Thymus (tissue), 11 donors: Measurements from ENCODE around the gene KRT27. TPM values are rescaled to one million over a fixed set of nuclear protein-coding genes. Genes with fewer than 3 reads are reported as not detected.

Experiments used
- DNase-seq, 9 donors: peaks; one replicate each; pipeline ENCODE4 v3.0.0-alpha.2; 2013; ENCODE audit warnings: low spot score in 9 of 9, low read depth in 6 of 9, missing footprints in 1 of 9
- H3K27ac ChIP-seq, 2 donors: one replicate each; pipeline ENCODE4 v1.5.1; 2013; ENCODE audit warnings: control low read depth in 1 of 2, low read depth in 1 of 2, low read length in 1 of 2, mild to moderate bottlenecking in 1 of 2, moderate library complexity in 1 of 2
- H3K27me3 ChIP-seq, 2 donors: one replicate each; pipeline ENCODE4 v1.5.1; 2013; ENCODE audit warnings: low read length in 1 of 2; ENCODE audit not compliant: control insufficient read depth in 2 of 2, insufficient read depth in 1 of 2
- H3K36me3 ChIP-seq, 2 donors: one replicate each; pipeline ENCODE4 v1.5.1; 2013; ENCODE audit warnings: low read length in 1 of 2, mild to moderate bottlenecking in 1 of 2, moderate library complexity in 1 of 2; ENCODE audit not compliant: control insufficient read depth in 2 of 2, insufficient read depth in 2 of 2
- H3K4me1 ChIP-seq, 2 donors: one replicate each; pipeline ENCODE4 v1.5.1; 2013; ENCODE audit warnings: low read length in 2 of 2; ENCODE audit not compliant: control insufficient read depth in 2 of 2, insufficient read depth in 2 of 2
- H3K4me3 ChIP-seq, 2 donors: one replicate each; pipeline ENCODE4 v1.5.1; 2013; ENCODE audit warnings: low read length in 2 of 2, control low read depth in 1 of 2, mild to moderate bottlenecking in 1 of 2
- H3K9me3 ChIP-seq, 2 donors: one replicate each; pipeline ENCODE4 v1.5.1; 2013; ENCODE audit warnings: low read length in 1 of 2, mild to moderate bottlenecking in 1 of 2; ENCODE audit not compliant: control insufficient read depth in 2 of 2, insufficient read depth in 1 of 2
- WGBS: extraction: QIAGEN DNeasy Blood & Tissue Kit; methylation state at CpG from one replicate; pipeline ENCODE4 v1.1.7; 2013; 5-methylcytosine and 5-hydroxymethylcytosine counted together
- polyA plus RNA-seq: library from polyadenylated mRNA; stranded (reverse); fragments of 200-250 nt; gene quantifications from one replicate; pipeline ENCODE4 v1.2.3, GENCODE V29; 2013
- total RNA-seq: library from RNA; stranded (reverse); fragments of 120-200 nt; gene quantifications from one replicate; pipeline ENCODE4 v1.2.4, GENCODE V29; 2013
- donor health status: healthy.

The KRT27 gene
- total and polyA plus RNA-seq, 2 donors = 0.14 to 1.3 TPM

- WGBS = 94% methylated on average over 3 of the region's 3 CpGs
- Histone ChIP-seq H3K4me3 (no peak overlapping the region), H3K4me1 (no peaks in the 10 kb centered on the region), H3K36me3 (no peaks in the 10 kb centered on the region), H3K27ac (no peak overlapping the region), H3K27me3 (peaks cover 4 to 25% of the 10 kb centered on the region in 2 donors), H3K9me3 (no peaks in the 10 kb centered on the region)
- DNase-seq = no peak
Observed at GRCh38 chr17:40777971-40778370, 4.4 kb downstream of the KRT27 start.

GRCh38 chr17:40777459-40777858 lies 4.9 kb downstream of the KRT27 start:
- no peak overlapping the region for H3K4me3 ChIP-seq
- peaks cover 4 to 26% of the 10 kb centered on the region in 2 donors for H3K27me3 ChIP-seq
- no peak for DNase-seq
- H3K36me3 ChIP-seq = no peaks in the 10 kb centered on the region
- no peaks in the 10 kb centered on the region for H3K9me3 ChIP-seq
- no peak overlapping the region for H3K27ac ChIP-seq
- 88% methylated on average over 7 of the region's 7 CpGs for WGBS
- no peaks in the 10 kb centered on the region for H3K4me1 ChIP-seq

- Histone ChIP-seq H3K27me3 (peaks cover 4 to 27% of the 10 kb centered on the region in 2 donors), H3K36me3 (no peaks in the 10 kb centered on the region), H3K4me1 (no peaks in the 10 kb centered on the region), H3K9me3 (no peaks in the 10 kb centered on the region), H3K27ac (no peak overlapping the region), H3K4me3 (no peak overlapping the region)
- WGBS = 91% methylated on average over 4 of the region's 4 CpGs
- DNase-seq = no peak
Observed at GRCh38 chr17:40775945-40776344, 6.4 kb downstream of the KRT27 start.

- Histone ChIP-seq H3K36me3 (no peaks in the 10 kb centered on the region), H3K4me3 (no peak within 1 kb of the TSS), H3K9me3 (no peaks in the 10 kb centered on the region), H3K27me3 (peaks cover 0 to 5% of the 10 kb centered on the region in 2 donors), H3K4me1 (no peaks in the 10 kb centered on the region), H3K27ac (no peak within 1 kb of the TSS)
- DNase-seq = no peak
- WGBS = 94% methylated on average over 3 of the region's 3 CpGs
Observed at GRCh38 chr17:40772101-40772500, 10.2 kb downstream of the KRT27 start, which contains the start of gene KRT26. Gene KRT26 (minus strand): TSS chr17:40772201. CDS start chr17:40772113, 88 bp downstream.

- Histone ChIP-seq H3K27ac (no peak overlapping the region), H3K4me3 (no peak overlapping the region), H3K27me3 (no peaks in the 10 kb centered on the region), H3K4me1 (no peaks in the 10 kb centered on the region), H3K36me3 (no peaks in the 10 kb centered on the region), H3K9me3 (peaks cover 0 to 14% of the 10 kb centered on the region in 2 donors)
- no peak for DNase-seq
- 87% methylated on average over 2 of the region's 2 CpGs for WGBS
Observed at GRCh38 chr17:40765657-40766056, 16.7 kb downstream of the KRT27 start.

GRCh38 chr17:40763752-40764151 lies 18.6 kb downstream of the KRT27 start:
- WGBS = 96% methylated on average over 1 of the region's 1 CpG
- no peak overlapping the region for H3K27ac ChIP-seq
- no peaks in the 10 kb centered on the region for H3K4me1 ChIP-seq
- no peak for DNase-seq
- no peak overlapping the region for H3K4me3 ChIP-seq
- peaks cover 0 to 14% of the 10 kb centered on the region in 2 donors for H3K9me3 ChIP-seq
- H3K27me3 ChIP-seq = no peaks in the 10 kb centered on the region
- no peaks in the 10 kb centered on the region for H3K36me3 ChIP-seq

- Histone ChIP-seq H3K36me3 (no peaks in the 10 kb centered on the region), H3K27ac (no peak overlapping the region), H3K9me3 (peaks cover 0 to 14% of the 10 kb centered on the region in 2 donors), H3K27me3 (no peaks in the 10 kb centered on the region), H3K4me1 (no peaks in the 10 kb centered on the region), H3K4me3 (no peak overlapping the region)
- WGBS = 42% methylated on average over 1 of the region's 1 CpG
- DNase-seq = no peak
Observed at GRCh38 chr17:40760105-40761016, 22.0 kb downstream of the KRT27 start.

- 88% methylated on average over 4 of the region's 4 CpGs for WGBS
- no peak within 1 kb of the TSS for H3K27ac ChIP-seq
- H3K27me3 ChIP-seq = peaks cover 0 to 5% of the 10 kb centered on the region in 2 donors
- no peak for DNase-seq
- H3K9me3 ChIP-seq = no peaks in the 10 kb centered on the region
- no peaks in the 10 kb centered on the region for H3K4me1 ChIP-seq
- H3K36me3 ChIP-seq = no peaks in the 10 kb centered on the region
- no peak within 1 kb of the TSS for H3K4me3 ChIP-seq
Observed at GRCh38 chr17:40755231-40755630, 27.1 kb downstream of the KRT27 start, which contains the start of gene KRT25. Gene KRT25 (minus strand): TSS chr17:40755331. CDS start chr17:40755271, 60 bp downstream.

GRCh38 chr17:40753804-40754203 lies 28.5 kb downstream of the KRT27 start:
- H3K9me3 ChIP-seq = no peaks in the 10 kb centered on the region
- no peaks in the 10 kb centered on the region for H3K36me3 ChIP-seq
- DNase-seq = no peak
- no peak overlapping the region for H3K27ac ChIP-seq
- H3K4me3 ChIP-seq = no peak overlapping the region
- H3K4me1 ChIP-seq = no peaks in the 10 kb centered on the region
- 95% methylated on average over 3 of the region's 3 CpGs for WGBS
- peaks cover 0 to 5% of the 10 kb centered on the region in 2 donors for H3K27me3 ChIP-seq
